Mesenchymal stem cell (in vitro differentiated cells and primary cell): ENCODE data around the gene NUTM2G.
"Not testable (repeated sequence)": the region's sequence is repeated elsewhere in the genome, so short reads cannot be mapped to it uniquely, and the experiment has no call there.

Source experiments
- DNase-seq: peaks from one replicate; pipeline ENCODE4 v3.0.0-alpha.2; 2013
- H2AFZ ChIP-seq: one replicate; pipeline ENCODE4 v1.6.1; 2013; ENCODE audit warnings: low read depth, mild to moderate bottlenecking, control low read depth, inconsistent platforms, low read length, moderate library complexity
- H2AK5ac ChIP-seq: 2 replicates; pipeline ENCODE4 v1.6.1; 2013; ENCODE audit warnings: low read length, moderate library complexity, mild to moderate bottlenecking, inconsistent platforms; ENCODE audit not compliant: severe bottlenecking
- H2BK120ac ChIP-seq: one replicate; pipeline ENCODE4 v1.6.1; 2013; ENCODE audit warnings: low read depth, mild to moderate bottlenecking, inconsistent platforms, low read length, moderate library complexity
- H2BK12ac ChIP-seq, 2 experiments: one replicate each; pipeline ENCODE4 v1.6.1; 2013; ENCODE audit warnings: inconsistent platforms in 2 of 2, low read length in 2 of 2, mild to moderate bottlenecking in 2 of 2, moderate library complexity in 2 of 2, control low read depth in 1 of 2
- H2BK15ac ChIP-seq: one replicate; pipeline ENCODE4 v1.6.1; 2013; ENCODE audit warnings: mild to moderate bottlenecking, low read depth, inconsistent platforms; ENCODE audit not compliant: poor library complexity, severe bottlenecking
- H2BK5ac ChIP-seq: 2 replicates; pipeline ENCODE4 v1.6.1; 2013; ENCODE audit warnings: low read depth, mild to moderate bottlenecking, low read length, control low read depth, inconsistent platforms; ENCODE audit not compliant: poor library complexity, severe bottlenecking
- H3K14ac ChIP-seq, 2 experiments: one replicate each; pipeline ENCODE4 v1.6.1; 2013; ENCODE audit warnings: inconsistent platforms in 2 of 2, low read length in 2 of 2, control low read depth in 1 of 2, mild to moderate bottlenecking in 1 of 2, moderate library complexity in 1 of 2
- H3K18ac ChIP-seq, 2 experiments: one replicate each; pipeline ENCODE4 v1.6.1; 2013; ENCODE audit warnings: inconsistent platforms in 2 of 2, low read length in 2 of 2, control low read depth in 1 of 2, low read depth in 1 of 2, mild to moderate bottlenecking in 1 of 2
- H3K23ac ChIP-seq, 2 experiments: one replicate each; pipeline ENCODE4 v1.6.1; 2013; ENCODE audit warnings: inconsistent platforms in 2 of 2, low read length in 2 of 2, mild to moderate bottlenecking in 2 of 2, moderate library complexity in 2 of 2, control low read depth in 1 of 2
- H3K27ac ChIP-seq: 2 replicates; pipeline ENCODE4 v1.5.1; 2013; ENCODE audit warnings: mild to moderate bottlenecking, moderate library complexity, low read length, control low read depth, inconsistent platforms; ENCODE audit not compliant: poor library complexity, severe bottlenecking
- H3K27me3 ChIP-seq, 2 experiments: 2 replicates each; pipeline versions ENCODE4 v1.6.1 to v1.7.0; 2013; ENCODE audit warnings: low read length in 2 of 2, mild to moderate bottlenecking in 2 of 2, moderate library complexity in 2 of 2, control low read depth in 1 of 2, inconsistent platforms in 1 of 2; ENCODE audit not compliant: control insufficient read depth in 1 of 2, insufficient read depth in 1 of 2
- H3K36me3 ChIP-seq, 2 experiments: 2 replicates each; pipeline versions ENCODE4 v1.6.1 to v1.7.0; 2013; ENCODE audit warnings: low read length in 2 of 2, control low read depth in 1 of 2, inconsistent platforms in 1 of 2, low read depth in 1 of 2, mild to moderate bottlenecking in 1 of 2; ENCODE audit not compliant: insufficient read depth in 2 of 2, control insufficient read depth in 1 of 2
- H3K4ac ChIP-seq, 2 experiments: one replicate each; pipeline ENCODE4 v1.6.1; 2013; ENCODE audit warnings: inconsistent platforms in 2 of 2, low read length in 2 of 2, mild to moderate bottlenecking in 2 of 2, moderate library complexity in 2 of 2, control low read depth in 1 of 2, low read depth in 1 of 2
- H3K4me1 ChIP-seq: 2 replicates; pipeline ENCODE4 v1.6.1; 2013; ENCODE audit warnings: low read depth, low read length, control low read depth; ENCODE audit not compliant: control insufficient read depth, insufficient read depth
- H3K4me2 ChIP-seq: 2 replicates; pipeline ENCODE4 v1.6.1; 2013; ENCODE audit warnings: low read length, mild to moderate bottlenecking, inconsistent platforms; ENCODE audit not compliant: poor library complexity, severe bottlenecking
- H3K4me3 ChIP-seq, 2 experiments: 2 replicates each; pipeline versions ENCODE4 v1.5.1 to v1.7.0; 2013; ENCODE audit warnings: low read length in 2 of 2, mild to moderate bottlenecking in 2 of 2, control low read depth in 1 of 2, low read depth in 1 of 2; ENCODE audit not compliant: insufficient read depth in 1 of 2
- H3K79me1 ChIP-seq: replicated peaks from 2 replicates; pipeline ENCODE4 v1.6.1; 2013; ENCODE audit warnings: mild to moderate bottlenecking, control low read depth, low read length, inconsistent platforms; ENCODE audit not compliant: poor library complexity, severe bottlenecking
- H3K9ac ChIP-seq: 2 replicates; pipeline ENCODE4 v1.7.0; 2013; ENCODE audit warnings: mild to moderate bottlenecking, low read length, moderate library complexity
- H3K9me3 ChIP-seq: 2 replicates; pipeline ENCODE4 v1.7.0; 2013; ENCODE audit warnings: mild to moderate bottlenecking, low read length; ENCODE audit not compliant: control insufficient read depth
- H4K8ac ChIP-seq: one replicate; pipeline ENCODE4 v1.6.1; 2013; ENCODE audit warnings: inconsistent platforms, mild to moderate bottlenecking, low read length, moderate library complexity
- H4K91ac ChIP-seq: one replicate; pipeline ENCODE4 v1.6.1; 2013; ENCODE audit warnings: mild to moderate bottlenecking, low read length, inconsistent platforms
- WGBS: methylation state at CpG from one replicate; pipeline ENCODE4 v1.1.7; 2013; ENCODE audit warnings: mixed read lengths; 5-methylcytosine and 5-hydroxymethylcytosine counted together

The NUTM2G gene

GRCh38 chr9:96920803-96921202, 7.8 kb upstream of the NUTM2G start:
- not testable (repeated sequence) for H3K4me1 ChIP-seq, H3K9ac ChIP-seq, H2AK5ac ChIP-seq, H2BK5ac ChIP-seq, H3K4me3 ChIP-seq, H2BK12ac ChIP-seq, H3K36me3 ChIP-seq, H2BK15ac ChIP-seq, H3K4ac ChIP-seq, H3K4me2 ChIP-seq, H3K23ac ChIP-seq, H3K9me3 ChIP-seq, H4K8ac ChIP-seq, H4K91ac ChIP-seq, H2AFZ ChIP-seq, H2BK120ac ChIP-seq, DNase-seq, H3K18ac ChIP-seq, H3K14ac ChIP-seq, H3K27me3 ChIP-seq, H3K27ac ChIP-seq, H3K79me1 ChIP-seq
- WGBS = 100% methylated on average over 1 of the region's 4 CpGs

GRCh38 chr9:96925587-96925986, 3.1 kb upstream of the NUTM2G start:
- not testable (repeated sequence) for H2BK5ac ChIP-seq, H2AFZ ChIP-seq, H3K27me3 ChIP-seq, DNase-seq, H2AK5ac ChIP-seq, H3K9ac ChIP-seq, H2BK12ac ChIP-seq, H3K23ac ChIP-seq, H4K8ac ChIP-seq, H3K4me1 ChIP-seq, H3K14ac ChIP-seq, H3K4ac ChIP-seq, H3K79me1 ChIP-seq, H2BK120ac ChIP-seq, H2BK15ac ChIP-seq, H3K4me3 ChIP-seq, H3K9me3 ChIP-seq, H4K91ac ChIP-seq, H3K4me2 ChIP-seq, H3K18ac ChIP-seq, H3K36me3 ChIP-seq, H3K27ac ChIP-seq
- WGBS = no CpG with 5 or more reads among the region's 5 CpGs

- not testable (repeated sequence) for H3K4me2 ChIP-seq, H3K9me3 ChIP-seq, H3K9ac ChIP-seq, H4K91ac ChIP-seq, H2AK5ac ChIP-seq, H3K18ac ChIP-seq, H3K36me3 ChIP-seq, DNase-seq, H2BK12ac ChIP-seq, H4K8ac ChIP-seq, H3K27me3 ChIP-seq, H3K23ac ChIP-seq, H3K4me3 ChIP-seq, H2AFZ ChIP-seq, H3K4me1 ChIP-seq, H2BK15ac ChIP-seq, H3K4ac ChIP-seq, H2BK120ac ChIP-seq, H3K14ac ChIP-seq, H2BK5ac ChIP-seq, H3K27ac ChIP-seq, H3K79me1 ChIP-seq
- 70% methylated on average over 7 of the region's 13 CpGs for WGBS
These were observed 3.0 kb downstream of the NUTM2G start for GRCh38 chr9:96931665-96932064.

GRCh38 chr9:96934097-96934496, 5.5 kb downstream of the NUTM2G start:
- not testable (repeated sequence) for H3K4me1 ChIP-seq, H2AK5ac ChIP-seq, H2BK15ac ChIP-seq, H3K27me3 ChIP-seq, H3K9ac ChIP-seq, H3K9me3 ChIP-seq, H3K4me2 ChIP-seq, H3K18ac ChIP-seq, H3K14ac ChIP-seq, H3K36me3 ChIP-seq, H2AFZ ChIP-seq, H2BK5ac ChIP-seq, H4K8ac ChIP-seq, H3K4me3 ChIP-seq, H3K23ac ChIP-seq, H3K27ac ChIP-seq, H4K91ac ChIP-seq, H3K4ac ChIP-seq, DNase-seq, H2BK12ac ChIP-seq, H2BK120ac ChIP-seq, H3K79me1 ChIP-seq
- 95% methylated on average over 5 of the region's 14 CpGs for WGBS
